Osteoblast (primary cell): Measurements from ENCODE around the gene MAP3K7. TPM values are rescaled to one million over a fixed set of nuclear protein-coding genes. Genes with fewer than 3 reads are reported as not detected.

Experiments used
- DNase-seq: peaks from one replicate; pipeline ENCODE4 v3.0.0; 2011; ENCODE audit warnings: low spot score, mixed read lengths; ENCODE audit not compliant: insufficient read length; ENCODE audit errors: missing footprints
- H2AFZ ChIP-seq: 2 replicates; pipeline ENCODE4 v1.6.0; 2011; ENCODE audit warnings: mild to moderate bottlenecking, low read length
- H3K27ac ChIP-seq: 2 replicates; pipeline ENCODE4 v1.5.1; 2011; ENCODE audit warnings: mild to moderate bottlenecking, low read depth, low read length, moderate library complexity
- H3K27me3 ChIP-seq: 2 replicates; pipeline ENCODE4 v1.6.0; 2012; ENCODE audit warnings: mild to moderate bottlenecking, control low read depth, inconsistent platforms, low read length, moderate library complexity; ENCODE audit not compliant: insufficient read depth
- H3K36me3 ChIP-seq: 2 replicates; pipeline ENCODE4 v1.5.1; 2011; ENCODE audit warnings: mild to moderate bottlenecking, low read length, control low read depth, moderate library complexity; ENCODE audit not compliant: insufficient read depth
- H3K4me1 ChIP-seq: 2 replicates; pipeline ENCODE4 v1.5.1; 2011; ENCODE audit warnings: mild to moderate bottlenecking, low read length, control low read depth, moderate library complexity; ENCODE audit not compliant: insufficient read depth
- H3K4me2 ChIP-seq: 2 replicates; pipeline ENCODE4 v1.6.0; 2011; ENCODE audit warnings: mild to moderate bottlenecking, low read length; ENCODE audit not compliant: insufficient read depth
- H3K4me3 ChIP-seq: fragments of 200-600 bp; sonication (generic); 3 replicates; pipeline ENCODE4 v1.5.1; 2012; ENCODE audit warnings: mild to moderate bottlenecking, low read length, inconsistent platforms; ENCODE audit not compliant: insufficient read depth
- H3K79me2 ChIP-seq: 2 replicates; pipeline ENCODE4 v1.6.0; 2012; ENCODE audit warnings: mild to moderate bottlenecking, low read length, control low read depth, inconsistent platforms; ENCODE audit not compliant: insufficient read depth
- H3K9me3 ChIP-seq: 2 replicates; pipeline ENCODE4 v1.5.1; 2011; ENCODE audit warnings: low read depth, low read length, control low read depth
- H4K20me1 ChIP-seq: 2 replicates; pipeline ENCODE4 v1.6.0; 2012; ENCODE audit warnings: mild to moderate bottlenecking, low read length, control low read depth; ENCODE audit not compliant: insufficient read depth
- total RNA-seq: library from RNA; depleted of rRNA; stranded (reverse); fragments of >200 nt; gene quantifications from 2 replicates; pipeline ENCODE4 v1.2.3, GENCODE V29; 2012
- TF ChIP-seq, protein P1 (sequence below): IDR thresholded peaks from 2 replicates; pipeline ENCODE4 v1.5.1; 2011; ENCODE audit warnings: mild to moderate bottlenecking, low read depth, low read length, moderate library complexity; ENCODE audit errors: extremely low read depth

MAP3K7 gene
- total RNA-seq, 1 donor = 38.4 TPM

DNA sequence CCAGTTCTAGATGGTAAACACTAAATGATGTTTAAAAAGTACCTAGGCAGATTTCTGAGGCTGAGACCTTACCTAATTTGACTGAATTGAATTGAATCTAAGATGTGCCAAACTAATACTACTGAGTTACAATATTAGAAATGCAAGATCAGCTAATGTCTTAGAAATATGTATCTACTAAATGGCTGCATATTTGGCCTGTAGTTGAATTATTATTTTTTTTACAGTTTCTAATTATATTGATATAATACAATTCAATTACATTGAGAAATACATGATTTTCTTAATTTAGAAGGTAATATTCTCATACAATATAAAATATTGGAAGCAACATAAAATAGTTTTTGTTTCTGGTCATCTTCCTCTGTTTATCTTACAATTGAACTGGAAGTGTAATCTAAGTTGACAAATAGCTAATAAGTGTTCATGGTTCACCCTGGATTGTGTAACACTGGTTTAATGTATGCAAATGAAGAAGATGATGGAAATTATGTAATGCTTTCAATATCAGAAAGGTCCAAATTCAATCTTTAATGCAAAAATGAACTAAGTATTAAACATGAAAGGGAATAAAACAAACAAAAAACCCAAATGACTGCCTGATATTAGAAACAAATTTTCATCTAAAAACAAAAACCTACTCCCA is 2.9 kb downstream of the MAP3K7 start:
- Histone ChIP-seq H4K20me1 (peaks cover 49% of the 10 kb centered on the region), H3K36me3 (peaks cover 2% of the 10 kb centered on the region), H3K79me2 (peaks cover 78% of the 10 kb centered on the region), H3K4me2 (peak overlapping the region; percentile 93), H3K27ac (peak overlapping the region; percentile 52), H3K4me1 (peaks cover 37% of the 10 kb centered on the region), H3K27me3 (no peaks in the 10 kb centered on the region), H2AFZ (no peak overlapping the region), H3K9me3 (no peaks in the 10 kb centered on the region), H3K4me3 (peak overlapping the region; percentile 96)
- DNase-seq = no peak
- TF ChIP-seq, protein P1, sequence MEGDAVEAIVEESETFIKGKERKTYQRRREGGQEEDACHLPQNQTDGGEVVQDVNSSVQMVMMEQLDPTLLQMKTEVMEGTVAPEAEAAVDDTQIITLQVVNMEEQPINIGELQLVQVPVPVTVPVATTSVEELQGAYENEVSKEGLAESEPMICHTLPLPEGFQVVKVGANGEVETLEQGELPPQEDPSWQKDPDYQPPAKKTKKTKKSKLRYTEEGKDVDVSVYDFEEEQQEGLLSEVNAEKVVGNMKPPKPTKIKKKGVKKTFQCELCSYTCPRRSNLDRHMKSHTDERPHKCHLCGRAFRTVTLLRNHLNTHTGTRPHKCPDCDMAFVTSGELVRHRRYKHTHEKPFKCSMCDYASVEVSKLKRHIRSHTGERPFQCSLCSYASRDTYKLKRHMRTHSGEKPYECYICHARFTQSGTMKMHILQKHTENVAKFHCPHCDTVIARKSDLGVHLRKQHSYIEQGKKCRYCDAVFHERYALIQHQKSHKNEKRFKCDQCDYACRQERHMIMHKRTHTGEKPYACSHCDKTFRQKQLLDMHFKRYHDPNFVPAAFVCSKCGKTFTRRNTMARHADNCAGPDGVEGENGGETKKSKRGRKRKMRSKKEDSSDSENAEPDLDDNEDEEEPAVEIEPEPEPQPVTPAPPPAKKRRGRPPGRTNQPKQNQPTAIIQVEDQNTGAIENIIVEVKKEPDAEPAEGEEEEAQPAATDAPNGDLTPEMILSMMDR = no peak

DNA sequence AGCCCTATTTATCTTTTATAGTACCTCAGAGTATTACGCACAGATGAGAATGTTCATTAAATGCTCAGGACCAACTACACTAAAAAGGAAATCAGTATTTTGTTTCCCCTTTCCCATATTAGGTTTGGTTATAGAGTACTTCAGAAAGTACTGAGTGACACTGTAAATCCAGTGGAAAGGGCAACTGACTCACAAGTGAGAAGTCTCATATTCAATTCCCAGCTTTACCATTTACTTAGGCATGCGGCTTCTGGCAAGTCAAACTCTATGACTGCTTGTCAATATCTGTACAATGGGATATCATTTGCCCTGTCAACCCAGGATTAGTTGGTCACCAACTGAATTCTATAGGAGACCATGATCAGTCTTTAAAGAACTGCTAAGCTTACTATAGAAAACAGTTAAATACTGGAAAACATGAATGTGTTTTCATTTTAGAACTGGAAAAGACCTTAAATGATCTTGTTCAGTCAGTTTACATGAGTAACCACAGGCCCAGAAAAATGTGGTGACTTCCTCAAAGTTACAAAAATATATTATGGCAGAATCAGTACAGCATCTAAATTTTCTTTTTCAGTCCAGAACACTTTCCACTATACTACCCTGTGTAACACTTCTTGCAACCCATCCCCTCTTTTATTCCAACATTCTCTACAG is 3.6 kb downstream of the MAP3K7 start:
- Histone ChIP-seq H4K20me1 (peaks cover 52% of the 10 kb centered on the region), H2AFZ (no peak overlapping the region), H3K27ac (peak overlapping the region; percentile 50), H3K36me3 (peaks cover 2% of the 10 kb centered on the region), H3K9me3 (no peaks in the 10 kb centered on the region), H3K27me3 (no peaks in the 10 kb centered on the region), H3K4me3 (no peak overlapping the region), H3K4me1 (peaks cover 37% of the 10 kb centered on the region), H3K79me2 (peaks cover 84% of the 10 kb centered on the region), H3K4me2 (peak overlapping the region; percentile 93)
- TF ChIP-seq, protein P1 = no peak
- no peak for DNase-seq

DNA sequence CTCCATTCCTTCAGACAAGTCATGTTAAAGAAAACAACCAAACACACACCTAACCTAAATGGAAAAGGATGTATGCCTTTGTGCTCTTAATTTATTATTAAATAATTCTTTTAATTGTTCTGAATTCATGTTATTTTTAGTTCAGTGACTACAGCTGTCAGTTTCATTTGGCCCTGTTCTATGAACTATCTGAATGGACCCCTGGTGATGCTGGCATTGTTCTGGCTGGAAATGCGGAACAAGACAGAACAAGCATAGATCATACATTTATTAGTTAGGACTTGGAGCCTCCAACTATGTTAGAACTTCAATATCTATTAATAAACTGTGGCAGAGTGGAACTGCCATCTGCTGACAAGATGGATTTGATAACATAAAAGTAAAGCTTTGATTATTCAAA is 5.7 kb downstream of the MAP3K7 start:
- H3K27me3 ChIP-seq = no peaks in the 10 kb centered on the region
- no peak for DNase-seq

More for the DNA sequence above, 5.7 kb downstream of the MAP3K7 start:
- TF ChIP-seq, protein P1 = no peak
- no peak overlapping the region for H3K4me2 ChIP-seq
- peaks cover 98% of the 10 kb centered on the region for H3K79me2 ChIP-seq
- H4K20me1 ChIP-seq = peaks cover 55% of the 10 kb centered on the region
- no peak overlapping the region for H3K27ac ChIP-seq
- H3K9me3 ChIP-seq = no peaks in the 10 kb centered on the region
- peaks cover 8% of the 10 kb centered on the region for H3K36me3 ChIP-seq
- no peak overlapping the region for H3K4me3 ChIP-seq
- no peak overlapping the region for H2AFZ ChIP-seq
- peaks cover 32% of the 10 kb centered on the region for H3K4me1 ChIP-seq
